Breast epithelium (tissue), 4 donors: ENCODE results near the gene PCGF5. TPM values are rescaled to one million over a fixed set of nuclear protein-coding genes. Genes with fewer than 3 reads are reported as not detected.
"Not testable (repeated sequence)": the region's sequence is repeated elsewhere in the genome, so short reads cannot be mapped to it uniquely, and the experiment has no call there.

ENCODE experiments used
- DNase-seq, 2 donors: peaks; one replicate each; pipeline ENCODE4 v3.0.0-alpha.2; 2019; ENCODE audit warnings: low spot score in 2 of 2
- H3K27ac ChIP-seq, 2 donors: fragments of 200-600 bp; sonication (generic) in 1 of 2; one replicate each; pipeline ENCODE4 v1.5.1; 2016 to 2019; ENCODE audit warnings: mild to moderate bottlenecking in 1 of 2
- H3K27me3 ChIP-seq, 2 donors: fragments of 200-600 bp; sonication (generic) in 1 of 2; one replicate each; pipeline versions ENCODE4 v1.5.1 to v1.6.0; 2017 to 2019; ENCODE audit warnings: control low read depth in 1 of 2, mild to moderate bottlenecking in 1 of 2
- H3K36me3 ChIP-seq: fragments of 200-600 bp; one replicate; pipeline ENCODE4 v1.5.1; 2019
- H3K4me1 ChIP-seq, 2 donors: fragments of 200-600 bp; sonication (generic); one replicate each; pipeline ENCODE4 v1.5.1; 2016 to 2019; ENCODE audit warnings: control low read depth in 1 of 2
- H3K4me3 ChIP-seq, 3 donors: fragments of 200-600 bp; sonication (generic); 1 replicate in 2 of 3; 2 replicates in 1 of 3; pipeline ENCODE4 v1.5.1; 2016 to 2019; ENCODE audit warnings: mild to moderate bottlenecking in 3 of 3, moderate library complexity in 2 of 3
- H3K9me3 ChIP-seq, 2 donors: fragments of 200-600 bp; sonication (generic) in 1 of 2; one replicate each; pipeline ENCODE4 v1.5.1; 2016 to 2019; ENCODE audit warnings: control low read depth in 1 of 2
- POLR2A ChIP-seq: fragments of 450-650 bp; IDR thresholded peaks from one replicate; pipeline ENCODE4 v1.6.1; 2016; ENCODE audit warnings: antibody characterized with exemption, mild to moderate bottlenecking, moderate library complexity
- POLR2AphosphoS5 ChIP-seq, 3 donors: sonication (generic); formaldehyde crosslinking; IDR thresholded peaks; one replicate each; pipeline ENCODE4 v1.6.1; 2017; ENCODE audit warnings: antibody characterized with exemption in 3 of 3
- intact Hi-C: fragments of 100-400 bp; cut with DNase I; formaldehyde crosslinking; loops from one replicate; pipeline ENCODE4 v1.15.1; 2023; ENCODE audit warnings: low total_unique reads
- total RNA-seq, 3 donors: library from RNA; depleted of rRNA; stranded (reverse); fragments of >200 nt; gene quantifications; one replicate each; pipeline ENCODE4 v1.1.0, GENCODE V29; 2016
- TF ChIP-seq, protein P1 (sequence below), 3 donors: fragments of 450-650 bp; IDR thresholded peaks; one replicate each; pipeline ENCODE4 v1.5.1; 2016 to 2017; ENCODE audit warnings: antibody characterized with exemption in 3 of 3, mild to moderate bottlenecking in 3 of 3, moderate library complexity in 3 of 3

The PCGF5 gene
- total RNA-seq, 3 donors from 2014 or later, result 36.5 to 66.9 (median 39.3) TPM

DNA sequence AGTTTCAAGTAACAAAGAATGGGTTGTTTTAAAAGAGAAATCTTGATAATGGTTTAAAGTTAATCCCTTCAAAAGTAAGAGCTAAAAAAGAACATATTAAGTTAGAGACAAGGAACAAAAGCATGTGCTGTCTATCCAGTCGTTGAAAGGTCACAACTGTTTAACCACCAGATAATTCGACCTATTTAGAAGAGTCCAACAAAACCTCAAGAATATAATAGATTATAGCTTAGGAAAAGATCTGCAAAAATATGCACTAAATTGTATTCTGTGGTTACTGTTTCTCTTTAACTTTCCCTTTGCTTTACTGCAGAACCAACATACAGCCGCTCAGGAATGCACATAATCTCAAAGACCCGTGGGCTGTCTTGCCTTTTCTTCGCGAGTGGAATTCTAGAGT, 74.9 kb downstream of the PCGF5 start:
- Histone ChIP-seq H3K9me3 (no peaks in the 10 kb centered on the region), H3K36me3 (no peaks in the 10 kb centered on the region), H3K27me3 (no peaks in the 10 kb centered on the region), H3K27ac (no peak overlapping the region), H3K4me1 (no peaks in the 10 kb centered on the region), H3K4me3 (no peak overlapping the region)
- no peak for DNase-seq
- TF ChIP-seq, protein P1, sequence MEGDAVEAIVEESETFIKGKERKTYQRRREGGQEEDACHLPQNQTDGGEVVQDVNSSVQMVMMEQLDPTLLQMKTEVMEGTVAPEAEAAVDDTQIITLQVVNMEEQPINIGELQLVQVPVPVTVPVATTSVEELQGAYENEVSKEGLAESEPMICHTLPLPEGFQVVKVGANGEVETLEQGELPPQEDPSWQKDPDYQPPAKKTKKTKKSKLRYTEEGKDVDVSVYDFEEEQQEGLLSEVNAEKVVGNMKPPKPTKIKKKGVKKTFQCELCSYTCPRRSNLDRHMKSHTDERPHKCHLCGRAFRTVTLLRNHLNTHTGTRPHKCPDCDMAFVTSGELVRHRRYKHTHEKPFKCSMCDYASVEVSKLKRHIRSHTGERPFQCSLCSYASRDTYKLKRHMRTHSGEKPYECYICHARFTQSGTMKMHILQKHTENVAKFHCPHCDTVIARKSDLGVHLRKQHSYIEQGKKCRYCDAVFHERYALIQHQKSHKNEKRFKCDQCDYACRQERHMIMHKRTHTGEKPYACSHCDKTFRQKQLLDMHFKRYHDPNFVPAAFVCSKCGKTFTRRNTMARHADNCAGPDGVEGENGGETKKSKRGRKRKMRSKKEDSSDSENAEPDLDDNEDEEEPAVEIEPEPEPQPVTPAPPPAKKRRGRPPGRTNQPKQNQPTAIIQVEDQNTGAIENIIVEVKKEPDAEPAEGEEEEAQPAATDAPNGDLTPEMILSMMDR (IDR thresholded peaks at IDR 0.05), result no peak
- TF ChIP-seq POLR2AphosphoS5 (IDR thresholded peaks at IDR 0.05), result no peak
- intact Hi-C loops, result no loop called here

DNA sequence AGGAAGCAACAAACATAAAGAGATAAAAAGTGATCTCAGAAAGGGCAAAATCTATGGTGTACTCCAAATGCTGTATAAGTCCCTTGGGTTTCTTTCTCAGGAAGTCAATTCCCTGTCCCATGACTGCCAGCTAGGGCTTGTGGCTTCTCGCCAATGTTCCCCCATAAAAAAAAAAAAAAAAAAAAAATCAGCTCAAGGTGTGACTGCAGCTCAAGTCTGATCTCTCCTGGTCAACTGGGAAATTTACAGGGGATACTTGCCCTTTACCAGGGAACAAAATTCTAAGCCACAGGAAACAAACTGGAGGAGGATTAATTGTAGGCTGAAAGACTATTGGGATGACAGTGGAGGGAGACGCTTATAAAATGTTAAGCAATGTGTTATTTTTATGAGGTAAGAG, 76.0 kb downstream of the PCGF5 start:
- TF ChIP-seq POLR2AphosphoS5 (IDR thresholded peaks at IDR 0.05) (no peak), POLR2A (no peak)
- TF ChIP-seq, protein P1 (IDR thresholded peaks at IDR 0.05), result no peak
- H3K27ac ChIP-seq, result no peak overlapping the region
- no peaks in the 10 kb centered on the region for H3K27me3 ChIP-seq
- H3K4me3 ChIP-seq, result no peak overlapping the region
- intact Hi-C loops, result no loop called here
- H3K4me1 ChIP-seq, result no peaks in the 10 kb centered on the region
- no peak for DNase-seq
- H3K9me3 ChIP-seq, result no peaks in the 10 kb centered on the region
- H3K36me3 ChIP-seq, result no peaks in the 10 kb centered on the region

DNA sequence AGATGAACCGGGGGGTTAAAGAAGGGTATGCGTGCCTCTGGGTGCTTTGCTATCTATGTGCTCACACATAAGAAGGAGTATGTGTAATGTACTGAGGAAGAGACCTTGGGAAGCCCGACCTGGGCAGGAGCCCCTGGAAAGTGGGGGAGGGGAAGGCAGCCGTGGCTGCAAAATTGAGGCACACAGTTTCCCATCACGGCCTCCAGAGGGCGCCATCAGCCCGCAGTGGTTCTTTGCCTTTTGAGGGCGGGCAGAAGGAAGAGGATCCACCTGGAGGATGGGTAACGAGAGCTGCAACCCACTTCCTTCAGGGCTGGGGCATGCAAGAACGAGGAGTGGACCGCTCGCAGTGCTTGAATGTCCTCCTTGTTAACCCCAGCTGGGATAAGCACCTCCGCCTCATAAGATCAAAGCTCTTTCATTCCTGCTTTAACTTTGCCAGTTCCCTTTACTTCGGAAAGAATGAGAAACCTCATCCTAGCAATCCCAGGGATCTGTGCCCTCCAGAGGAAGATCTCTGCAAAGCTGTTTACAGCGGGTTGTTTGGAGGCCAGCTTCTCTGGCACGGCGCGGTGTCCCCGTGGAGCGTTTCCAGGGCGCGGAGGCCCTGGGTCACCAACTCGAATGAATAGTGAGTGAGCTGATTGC, 77.9 kb downstream of the PCGF5 start:
- no peaks in the 10 kb centered on the region for H3K27me3 ChIP-seq
- peak overlapping the region; percentile 31 to 34 for H3K27ac ChIP-seq
- peak overlapping the region; percentile 23 to 60 (median 41) for H3K4me3 ChIP-seq
- peak; percentile 55 to 80 for DNase-seq
- TF ChIP-seq, protein P1 (IDR thresholded peaks at IDR 0.05), result peak; percentile 85 to 95 (median 89)
- TF ChIP-seq POLR2A (no peak), POLR2AphosphoS5 (IDR thresholded peaks at IDR 0.05) (peak in 1 of 3 donors; percentile 25)
- no peaks in the 10 kb centered on the region for H3K9me3 ChIP-seq
- H3K4me1 ChIP-seq, result no peaks in the 10 kb centered on the region
- H3K36me3 ChIP-seq, result no peaks in the 10 kb centered on the region
- intact Hi-C loops, result no loop called here

DNA sequence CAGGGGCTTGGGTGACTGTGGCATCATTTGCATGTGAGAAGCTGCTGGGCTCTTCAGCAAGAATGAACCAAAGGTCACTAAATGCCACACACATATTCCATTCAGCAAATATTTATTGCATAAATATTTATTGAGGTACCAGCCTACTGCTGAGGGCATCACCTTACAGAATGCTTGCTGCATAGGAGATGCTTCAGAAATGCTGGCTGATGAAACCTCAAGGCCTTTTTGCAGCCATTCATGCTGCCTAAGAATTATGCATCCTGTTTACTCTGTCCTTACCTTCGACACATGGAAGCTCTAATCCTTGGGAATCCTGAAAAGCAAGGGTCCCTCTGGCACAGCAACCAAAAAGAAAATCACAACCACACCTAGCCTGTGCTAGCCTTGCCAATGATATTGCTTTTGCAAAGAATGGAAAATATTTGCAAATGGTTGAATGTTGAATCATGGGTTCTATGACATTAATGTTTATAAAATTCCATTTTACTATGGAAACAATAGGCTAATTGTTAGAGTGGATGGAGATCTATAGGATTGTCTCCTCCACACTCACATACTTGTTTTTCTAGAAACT, 79.6 kb downstream of the PCGF5 start:
- Histone ChIP-seq H3K4me3 (no peak overlapping the region), H3K27ac (no peak overlapping the region), H3K9me3 (no peaks in the 10 kb centered on the region), H3K36me3 (no peaks in the 10 kb centered on the region), H3K27me3 (no peaks in the 10 kb centered on the region), H3K4me1 (no peaks in the 10 kb centered on the region)
- intact Hi-C loops, result no loop called here
- no peak for TF ChIP-seq POLR2AphosphoS5 (IDR thresholded peaks at IDR 0.05)
- TF ChIP-seq, protein P1 (IDR thresholded peaks at IDR 0.05), result no peak
- TF ChIP-seq POLR2A, result no peak
- no peak for DNase-seq

DNA sequence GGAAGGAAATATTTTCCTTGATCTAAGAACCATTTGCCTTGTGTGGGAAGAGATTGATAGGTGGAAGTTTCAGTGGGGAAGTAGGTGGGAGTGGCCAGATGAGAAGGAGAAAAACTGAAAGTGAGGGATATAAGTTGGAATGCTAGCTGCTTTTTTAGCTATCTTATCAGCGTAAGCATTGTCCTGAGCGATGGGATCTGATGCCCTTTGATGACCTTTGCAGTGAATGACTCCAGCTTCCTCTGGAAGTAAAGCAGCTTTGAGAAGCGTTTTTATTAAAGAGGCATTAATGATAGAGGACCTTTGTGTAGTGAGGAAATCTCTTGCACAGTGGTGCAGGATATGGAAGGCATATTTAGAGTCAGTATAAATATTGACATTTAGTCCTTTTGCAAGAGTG, 82.5 kb downstream of the PCGF5 start:
- DNase-seq, intact Hi-C loops, H3K4me1 ChIP-seq, H3K27me3 ChIP-seq, H3K27ac ChIP-seq, H3K36me3 ChIP-seq, H3K9me3 ChIP-seq, H3K4me3 ChIP-seq: not testable (repeated sequence)

DNA sequence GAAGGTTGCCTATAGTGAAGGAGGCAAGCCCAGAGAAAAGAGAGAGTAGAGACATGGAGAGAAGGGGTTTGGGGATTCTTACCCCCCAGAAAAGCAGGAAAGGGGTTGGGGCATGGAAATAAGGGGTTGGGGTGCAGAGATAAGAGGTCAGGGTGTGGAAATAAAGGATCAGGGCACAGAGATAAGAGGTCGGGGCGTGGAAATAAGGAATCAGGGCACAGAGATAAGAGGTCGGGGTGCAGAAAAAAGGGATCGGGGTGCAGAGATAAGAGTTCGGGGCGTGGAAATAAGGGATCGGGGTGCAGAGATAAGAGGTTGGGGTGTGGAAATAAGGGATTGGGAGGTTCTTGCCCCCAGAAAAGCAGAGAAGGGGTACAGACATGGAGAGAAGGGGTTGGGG, 85.5 kb downstream of the PCGF5 start:
- H3K27ac ChIP-seq, H3K9me3 ChIP-seq, intact Hi-C loops, H3K27me3 ChIP-seq, H3K36me3 ChIP-seq, H3K4me1 ChIP-seq, H3K4me3 ChIP-seq, DNase-seq: not testable (repeated sequence)
